ENCODE measurements around the gene XPNPEP1. TPM values are rescaled to one million over a fixed set of nuclear protein-coding genes. Genes with fewer than 3 reads are reported as not detected.

Gene XPNPEP1
- polyA plus RNA-seq, 1 donor (not counting 4 experiments of a cell fraction or from before 2014, with no cell fraction given) = 96.2 TPM

- FAIRE-seq = no peak
- H2AFZ ChIP-seq (ENCODE audit: control insufficient read depth, low read length) = no peak overlapping the region
- dilution Hi-C loops (cut with MboI; ENCODE audit: extremely low pct_ligation_motif_present, low sequenced_read_pairs) = no loop called here
Measured at GRCh38 chr10:109933984-109934565, 10.8 kb upstream of the XPNPEP1 start.

DNA sequence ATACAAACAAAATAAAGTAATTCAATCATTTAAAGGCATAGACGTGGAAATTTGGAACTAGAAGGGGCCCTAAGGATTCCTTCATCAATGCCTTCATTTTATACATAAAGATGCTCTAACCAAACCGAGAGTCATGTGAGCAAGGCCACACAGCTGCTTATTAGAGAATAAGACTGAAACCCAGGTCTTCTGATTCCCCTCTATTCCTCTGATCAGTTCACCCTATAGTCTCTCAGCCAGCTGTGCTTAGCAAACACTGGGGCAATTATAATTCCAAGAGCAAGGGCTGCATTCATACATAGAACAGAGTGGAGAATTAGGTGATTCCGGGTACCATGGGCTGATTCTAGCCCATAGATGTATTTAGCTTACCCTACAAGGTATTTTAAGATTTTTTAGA lies 9.7 kb upstream of the XPNPEP1 start:
- H3K4me1 ChIP-seq (ENCODE audit: control insufficient read depth, extremely low read depth, insufficient read depth, low read length) = no peaks in the 10 kb centered on the region
- H4K20me1 ChIP-seq (ENCODE audit: control insufficient read depth, extremely low read depth, insufficient read depth, low read length) = no peaks in the 10 kb centered on the region
- FAIRE-seq (no peak), DNase-seq (ENCODE audit: low read depth, low spot score) (no peak)
- TF ChIP-seq CTCF (optimal IDR thresholded peaks at IDR 0.05 in 1 of 3, IDR thresholded peaks at IDR 0.05 in 1 of 3, conservative IDR thresholded peaks at IDR 0.05 in 1 of 3; ENCODE audit: extremely low read depth in 1 of 3, insufficient read depth in 2 of 3, low read length in 3 of 3) = no peak
- no peaks in the 10 kb centered on the region for H3K27me3 ChIP-seq (ENCODE audit: control insufficient read depth, extremely low read depth, insufficient read depth, low read length)
- no peak overlapping the region for H3K9ac ChIP-seq (ENCODE audit: control insufficient read depth, extremely low read depth, insufficient read depth, low read length)
- no peak overlapping the region for H3K27ac ChIP-seq (ENCODE audit: control insufficient read depth, insufficient read depth, low read length)
- no peaks in the 10 kb centered on the region for H3K36me3 ChIP-seq (ENCODE audit: control insufficient read depth in 2 of 2, extremely low read depth in 1 of 2, insufficient read depth in 2 of 2, low read length in 2 of 2)
- no peaks in the 10 kb centered on the region for H3K9me3 ChIP-seq (ENCODE audit: control insufficient read depth, low read depth, low read length)
- H2AFZ ChIP-seq (ENCODE audit: control insufficient read depth, low read length) = no peak overlapping the region
- no peaks in the 10 kb centered on the region for H3K79me2 ChIP-seq (ENCODE audit: control insufficient read depth, insufficient read depth, low read length)
- no peaks in the 10 kb centered on the region for H3K9me1 ChIP-seq (ENCODE audit: control insufficient read depth, extremely low read depth, insufficient read depth, low read length)
- dilution Hi-C loops (cut with MboI; ENCODE audit: extremely low pct_ligation_motif_present, low sequenced_read_pairs) = no loop called here
- H3K4me3 ChIP-seq (ENCODE audit: control insufficient read depth in 2 of 3, extremely low read depth in 1 of 3, insufficient read depth in 2 of 3, low read depth in 1 of 3, low read length in 3 of 3) = no peak overlapping the region
- H3K4me2 ChIP-seq (ENCODE audit: control insufficient read depth, extremely low read depth, insufficient read depth, low read depth, low read length) = no peak overlapping the region

More at GRCh38 chr10:109933984-109934565, 10.8 kb upstream of the XPNPEP1 start:
- H3K9ac ChIP-seq (ENCODE audit: control insufficient read depth, extremely low read depth, insufficient read depth, low read length) = no peak overlapping the region
- no peak overlapping the region for H3K4me2 ChIP-seq (ENCODE audit: control insufficient read depth, extremely low read depth, insufficient read depth, low read depth, low read length)
- H3K9me1 ChIP-seq (ENCODE audit: control insufficient read depth, extremely low read depth, insufficient read depth, low read length) = no peaks in the 10 kb centered on the region
- H3K4me3 ChIP-seq (ENCODE audit: control insufficient read depth in 2 of 3, extremely low read depth in 1 of 3, insufficient read depth in 2 of 3, low read depth in 1 of 3, low read length in 3 of 3) = no peak overlapping the region
- H3K36me3 ChIP-seq (ENCODE audit: control insufficient read depth in 2 of 2, extremely low read depth in 1 of 2, insufficient read depth in 2 of 2, low read length in 2 of 2) = no peaks in the 10 kb centered on the region
- no peaks in the 10 kb centered on the region for H3K9me3 ChIP-seq (ENCODE audit: control insufficient read depth, low read depth, low read length)
- H3K4me1 ChIP-seq (ENCODE audit: control insufficient read depth, extremely low read depth, insufficient read depth, low read length) = no peaks in the 10 kb centered on the region
- DNase-seq (ENCODE audit: low read depth, low spot score) = no peak
- H3K27ac ChIP-seq (ENCODE audit: control insufficient read depth, insufficient read depth, low read length) = no peak overlapping the region
- H4K20me1 ChIP-seq (ENCODE audit: control insufficient read depth, extremely low read depth, insufficient read depth, low read length) = no peaks in the 10 kb centered on the region
- H3K27me3 ChIP-seq (ENCODE audit: control insufficient read depth, extremely low read depth, insufficient read depth, low read length) = no peaks in the 10 kb centered on the region
- no peaks in the 10 kb centered on the region for H3K79me2 ChIP-seq (ENCODE audit: control insufficient read depth, insufficient read depth, low read length)
- no peak for TF ChIP-seq CTCF (optimal IDR thresholded peaks at IDR 0.05 in 1 of 3, IDR thresholded peaks at IDR 0.05 in 1 of 3, conservative IDR thresholded peaks at IDR 0.05 in 1 of 3; ENCODE audit: extremely low read depth in 1 of 3, insufficient read depth in 2 of 3, low read length in 3 of 3)
